OCI-LY1 (cell line): ENCODE results near the gene TOR1AIP1.
"Not testable (repeated sequence)": the region's sequence is repeated elsewhere in the genome, so short reads cannot be mapped to it uniquely, and the experiment has no call there.

Experiments used
- H2AFZ ChIP-seq: fragments of 200-600 bp; sonication (generic), shearing (Covaris generic); 2 replicates; pipeline ENCODE4 v1.6.0; 2014; ENCODE audit warnings: antibody characterized with exemption, mild to moderate bottlenecking, low read length
- H3F3A ChIP-seq: fragments of 200-600 bp; sonication (generic), shearing (Covaris generic); 2 replicates; pipeline ENCODE4 v1.6.0; 2014; ENCODE audit warnings: mild to moderate bottlenecking, antibody characterized with exemption, low read length, moderate library complexity; ENCODE audit not compliant: insufficient read depth
- H3K27ac ChIP-seq: fragments of 200-600 bp; sonication (generic); 2 replicates; pipeline ENCODE4 v1.5.1; 2014; ENCODE audit warnings: low read length, mixed run types, mild to moderate bottlenecking, low read depth; ENCODE audit not compliant: poor library complexity, severe bottlenecking
- H3K27me3 ChIP-seq: fragments of 200-600 bp; sonication (generic); 2 replicates; pipeline ENCODE4 v1.6.0; 2014; ENCODE audit warnings: antibody characterized with exemption, mild to moderate bottlenecking, low read length, moderate library complexity; ENCODE audit not compliant: insufficient read depth
- H3K36me3 ChIP-seq: fragments of 200-600 bp; sonication (generic); 2 replicates; pipeline ENCODE4 v1.6.1; 2014; ENCODE audit warnings: mild to moderate bottlenecking, antibody characterized with exemption, low read length, moderate library complexity, mixed read lengths; ENCODE audit not compliant: insufficient read depth
- H3K4me1 ChIP-seq: fragments of 200-600 bp; sonication (generic); 2 replicates; pipeline ENCODE4 v1.5.1; 2014; ENCODE audit warnings: mild to moderate bottlenecking, low read length, moderate library complexity; ENCODE audit not compliant: insufficient read depth, severe bottlenecking
- H3K4me2 ChIP-seq: fragments of 200-600 bp; sonication (generic), shearing (Covaris generic); 2 replicates; pipeline ENCODE4 v1.6.1; 2014; ENCODE audit warnings: low read length
- H3K4me3 ChIP-seq: fragments of 200-600 bp; sonication (generic); 2 replicates; pipeline ENCODE4 v1.5.1; 2014; ENCODE audit warnings: low read length, low read depth, mild to moderate bottlenecking, mixed read lengths; ENCODE audit not compliant: poor library complexity, severe bottlenecking
- H3K79me2 ChIP-seq: fragments of 200-600 bp; shearing (Covaris generic); 2 replicates; pipeline ENCODE4 v1.6.1; 2016; ENCODE audit warnings: mixed run types, low read length, mixed read lengths; ENCODE audit not compliant: insufficient read depth
- H3K9ac ChIP-seq: fragments of 200-600 bp; sonication (generic), shearing (Covaris generic); 2 replicates; pipeline ENCODE4 v1.6.1; 2014; ENCODE audit warnings: mild to moderate bottlenecking, low read length, mixed read lengths
- H3K9me2 ChIP-seq: fragments of 200-600 bp; sonication (generic), shearing (Covaris generic); 2 replicates; pipeline ENCODE4 v1.6.1; 2014; ENCODE audit warnings: low read depth, mild to moderate bottlenecking, low read length, mixed read lengths
- H3K9me3 ChIP-seq: fragments of 200-600 bp; shearing (Covaris generic); 2 replicates; pipeline ENCODE4 v1.6.1; 2014; ENCODE audit warnings: low read length, mixed read lengths
- H4K20me1 ChIP-seq: fragments of 200-600 bp; sonication (generic), shearing (Covaris generic); 2 replicates; pipeline ENCODE4 v1.6.0; 2016; ENCODE audit warnings: mild to moderate bottlenecking, low read length; ENCODE audit not compliant: insufficient read depth
- CTCF ChIP-seq: fragments of 200-600 bp; sonication (generic), shearing (Covaris generic); IDR thresholded peaks from 2 replicates; pipeline ENCODE4 v1.5.1; 2017; ENCODE audit warnings: mild to moderate bottlenecking, antibody characterized with exemption, low read length, moderate library complexity, mixed read lengths
- EZH2 ChIP-seq: fragments of 200-600 bp; sonication (generic), shearing (Covaris generic); IDR thresholded peaks from 2 replicates; pipeline ENCODE4 v1.8.0; 2017; ENCODE audit warnings: borderline replicate concordance, mixed run types, mild to moderate bottlenecking, antibody characterized with exemption, low read length, moderate library complexity, mixed read lengths

TOR1AIP1 gene

DNA sequence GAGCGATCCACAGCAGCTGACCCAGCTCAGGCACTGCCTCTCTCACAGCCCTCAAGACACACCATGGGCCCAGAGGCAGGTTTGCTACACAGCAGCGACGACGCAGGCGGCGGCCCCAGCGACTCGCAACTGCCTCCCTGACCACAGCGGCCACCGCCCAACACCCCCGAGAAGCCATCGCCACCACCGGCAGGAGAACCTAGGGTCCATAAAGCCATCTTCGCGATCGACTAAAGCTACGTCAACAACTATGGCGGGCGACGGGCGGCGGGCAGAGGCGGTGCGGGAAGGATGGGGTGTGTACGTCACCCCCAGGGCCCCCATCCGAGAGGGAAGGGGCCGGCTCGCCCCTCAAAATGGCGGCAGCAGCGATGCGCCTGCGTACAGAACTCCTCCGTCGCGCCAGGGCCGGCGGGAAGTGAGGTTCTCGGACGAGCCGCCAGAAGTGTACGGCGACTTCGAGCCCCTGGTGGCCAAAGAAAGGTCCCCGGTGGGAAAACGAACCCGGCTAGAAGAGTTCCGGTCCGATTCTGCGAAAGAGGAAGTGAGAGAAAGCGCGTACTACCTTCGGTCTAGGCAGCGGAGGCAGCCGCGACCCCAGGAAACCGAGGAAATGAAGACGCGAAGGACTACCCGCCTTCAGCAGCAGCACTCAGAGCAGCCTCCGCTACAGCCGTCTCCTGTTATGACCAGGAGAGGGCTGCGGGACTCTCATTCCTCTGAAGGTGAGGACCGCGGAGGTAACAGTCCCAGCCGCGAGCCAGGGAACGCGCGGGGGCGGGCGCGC lies at the start of gene TOR1AIP1:
Gene TOR1AIP1, plus strand, starts transcription at position 33 of the 787 bp plus-strand sequence. Its CDS starts 218 bp downstream, at position 251.
- Histone ChIP-seq H3K9ac (peak within 1 kb of the TSS; percentile 89), H3K4me1 (peaks cover 39% of the 10 kb centered on the region), H3K36me3 (peaks cover 7% of the 10 kb centered on the region; the same call in 1 of the 2 replicates), H3K9me2 (no peaks in the 10 kb centered on the region), H3K27me3 (no peaks in the 10 kb centered on the region), H3F3A (no peaks in the 10 kb centered on the region; the same call in 1 of the 2 replicates), H2AFZ (peak within 1 kb of the TSS; percentile 43; the same call in 1 of the 2 replicates), H3K9me3 (no peaks in the 10 kb centered on the region), H3K27ac (peak within 1 kb of the TSS; percentile 94), H3K4me2 (peak within 1 kb of the TSS; percentile 75), H3K4me3 (peak within 1 kb of the TSS; percentile 76), H4K20me1 (no peaks in the 10 kb centered on the region), H3K79me2 (peaks cover 1% of the 10 kb centered on the region)
- TF ChIP-seq CTCF (peak; percentile 55), EZH2 (no peak)

DNA sequence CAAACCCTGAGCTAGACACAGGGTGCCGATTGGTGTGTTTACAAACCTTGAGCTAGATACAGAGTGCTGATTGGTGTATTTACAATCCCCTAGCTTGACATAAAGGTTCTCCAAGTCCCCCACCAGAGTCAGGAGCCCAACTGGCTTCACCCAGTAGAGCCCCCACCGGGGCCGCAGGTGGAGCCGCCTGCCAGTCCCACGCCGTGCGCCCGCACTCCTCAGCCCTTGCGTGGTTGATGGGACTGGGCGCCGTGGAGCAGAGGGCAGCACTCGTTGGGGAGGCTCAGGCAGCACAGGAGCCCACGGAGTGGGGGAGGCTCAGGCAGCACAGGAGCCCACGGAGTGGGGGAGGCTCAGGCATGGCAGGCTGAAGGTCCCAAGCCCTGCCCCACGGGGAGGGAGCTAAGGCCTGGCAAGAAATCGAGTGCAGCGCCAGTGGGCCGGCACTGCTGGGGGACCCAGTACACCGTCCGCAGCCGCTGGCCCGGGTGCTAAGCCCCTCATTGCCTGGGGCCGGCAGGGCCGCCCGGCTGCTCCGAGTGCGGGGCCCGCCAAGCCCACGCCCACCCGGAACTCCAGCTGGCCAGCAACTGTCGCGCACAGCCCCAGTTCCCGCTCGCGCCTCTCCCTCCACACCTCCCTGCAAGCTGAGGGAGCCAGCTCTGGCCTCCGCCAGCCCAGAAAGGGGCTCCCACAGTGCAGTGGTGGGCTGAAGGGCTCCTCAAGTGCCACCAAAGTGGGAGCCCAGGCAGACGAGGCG lies 45.2 kb upstream of the TOR1AIP1 start:
- H3K27me3 ChIP-seq, H3K4me2 ChIP-seq, H3K9me2 ChIP-seq, H3F3A ChIP-seq, H2AFZ ChIP-seq, H3K4me1 ChIP-seq, H3K27ac ChIP-seq, H3K9me3 ChIP-seq, H3K79me2 ChIP-seq, H4K20me1 ChIP-seq, H3K4me3 ChIP-seq, H3K9ac ChIP-seq, H3K36me3 ChIP-seq: not testable (repeated sequence)

DNA sequence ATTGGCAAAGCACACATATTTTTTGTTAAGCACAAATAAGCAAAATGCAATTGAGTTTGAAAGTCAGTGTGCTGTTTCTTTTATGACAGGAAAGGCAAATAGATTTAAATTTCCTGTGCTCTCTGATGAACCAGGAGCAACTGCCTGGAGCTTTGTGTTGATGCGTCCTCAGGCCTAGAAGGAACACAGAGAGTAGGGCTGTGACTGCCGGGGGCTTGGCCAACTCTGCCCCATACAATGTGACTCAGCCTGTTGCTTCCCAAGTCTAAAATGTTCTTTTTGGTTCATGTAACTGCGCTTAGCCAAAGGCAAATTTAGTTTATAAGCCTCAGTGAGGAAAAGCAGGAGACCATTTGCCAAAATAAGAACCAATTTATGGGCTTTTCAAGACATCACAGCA lies 42.0 kb upstream of the TOR1AIP1 start:
- no peak overlapping the region for H3K9ac ChIP-seq
- no peak overlapping the region for H3K4me2 ChIP-seq
- H3F3A ChIP-seq, result no peaks in the 10 kb centered on the region
- H3K36me3 ChIP-seq, result peaks cover 2% of the 10 kb centered on the region; the same call in 1 of the 2 replicates
- H4K20me1 ChIP-seq, result no peaks in the 10 kb centered on the region
- TF ChIP-seq EZH2 (no peak), CTCF (no peak)
- H2AFZ ChIP-seq, result no peak overlapping the region
- no peaks in the 10 kb centered on the region for H3K79me2 ChIP-seq
- H3K4me3 ChIP-seq, result no peak overlapping the region
- no peaks in the 10 kb centered on the region for H3K4me1 ChIP-seq
- H3K27me3 ChIP-seq, result no peaks in the 10 kb centered on the region
- H3K9me2 ChIP-seq, result no peaks in the 10 kb centered on the region
- no peaks in the 10 kb centered on the region for H3K9me3 ChIP-seq
- H3K27ac ChIP-seq, result no peak overlapping the region
